ENCODE data around the gene NGLY1. TPM values are rescaled to one million over a fixed set of nuclear protein-coding genes. Genes with fewer than 3 reads are reported as not detected.

The NGLY1 gene
- total RNA-seq, 1 experiment from 2014 or later, result 29.4 TPM

DNA sequence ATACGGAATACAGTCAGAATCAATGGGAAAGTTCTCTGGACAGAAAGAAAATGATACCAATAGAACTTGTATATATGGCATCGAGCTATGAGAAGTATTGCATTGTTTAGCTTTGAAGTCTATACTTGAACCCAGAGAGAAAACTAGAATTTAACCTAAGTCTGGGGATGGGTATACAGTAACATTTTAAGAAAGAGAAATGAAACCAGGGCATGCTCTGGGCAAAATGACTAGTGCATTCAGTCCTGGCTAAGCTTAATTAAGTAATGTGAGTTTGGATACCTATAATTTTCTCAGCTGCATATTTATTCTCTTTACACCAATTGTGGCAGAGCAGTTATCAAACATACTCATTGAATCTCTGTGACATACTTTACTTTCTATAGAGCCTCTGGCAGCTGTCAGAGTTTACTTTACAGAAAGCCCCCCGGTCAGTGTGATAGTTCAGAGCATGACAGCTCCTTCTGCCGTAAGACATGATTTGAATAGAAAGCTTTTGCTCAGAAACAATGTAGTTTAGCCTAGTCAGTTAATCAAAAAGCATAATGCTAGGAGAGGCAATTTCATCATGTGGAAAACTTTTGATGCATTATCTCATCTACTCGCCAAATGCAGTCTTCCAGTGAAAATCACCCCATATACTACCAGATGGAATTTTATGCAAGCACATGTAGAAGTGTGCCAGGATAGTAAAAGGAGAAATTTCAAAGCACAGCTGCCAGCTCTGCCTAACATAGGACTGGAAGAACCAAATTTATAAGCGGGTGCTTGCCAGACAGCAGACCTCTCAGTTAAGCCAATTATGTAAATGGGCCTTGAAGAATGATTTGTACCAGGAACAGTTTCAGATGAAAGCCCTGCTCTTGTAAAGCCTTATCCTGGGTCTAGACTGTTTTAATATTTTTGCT, 47.4 kb upstream of the NGLY1 start:
- intact Hi-C loops (cut with micrococcal nuclease; ENCODE audit: unreplicated experiment), result loop anchor here (5.0 kb wide), 1 partner anchor 183 kb away; no protein-coding TSS in a partner anchor
- Histone ChIP-seq H4K20me1 (ENCODE audit: insufficient read depth) (no peaks in the 10 kb centered on the region), H3F3A (ENCODE audit: insufficient read depth, low read depth) (no peaks in the 10 kb centered on the region), H3K4me3 (no peak overlapping the region), H3K27ac (no peak overlapping the region), H3K79me2 (ENCODE audit: low read depth) (no peaks in the 10 kb centered on the region), H3K27me3 (ENCODE audit: insufficient read depth, low read depth) (no peaks in the 10 kb centered on the region), H3K9me2 (ENCODE audit: insufficient read depth) (no peaks in the 10 kb centered on the region), H3K9me3 (ENCODE audit: insufficient read depth, low read depth) (0 out of 2 replicates have a peak, but pooled peaks cover 3% of the 10 kb centered on the region), H3K36me3 (ENCODE audit: low read depth) (no peaks in the 10 kb centered on the region), H2AFZ (no peak overlapping the region), H3K4me1 (replicated peaks; ENCODE audit: insufficient read depth) (no peaks in the 10 kb centered on the region), H3K4me2 (no peak overlapping the region)
- ChIA-PET CTCF (no interaction called here), POLR2A (ENCODE audit: unreplicated experiment) (no interaction called here)
- BruUV-seq (replicated peaks), result no TSS peak
- no peak for TF ChIP-seq EZH2 (IDR thresholded peaks at IDR 0.05; ENCODE audit: low read depth)
- TF ChIP-seq CTCF (conservative IDR thresholded peaks at IDR 0.05), result no peak
- no peak for DNase-seq

DNA sequence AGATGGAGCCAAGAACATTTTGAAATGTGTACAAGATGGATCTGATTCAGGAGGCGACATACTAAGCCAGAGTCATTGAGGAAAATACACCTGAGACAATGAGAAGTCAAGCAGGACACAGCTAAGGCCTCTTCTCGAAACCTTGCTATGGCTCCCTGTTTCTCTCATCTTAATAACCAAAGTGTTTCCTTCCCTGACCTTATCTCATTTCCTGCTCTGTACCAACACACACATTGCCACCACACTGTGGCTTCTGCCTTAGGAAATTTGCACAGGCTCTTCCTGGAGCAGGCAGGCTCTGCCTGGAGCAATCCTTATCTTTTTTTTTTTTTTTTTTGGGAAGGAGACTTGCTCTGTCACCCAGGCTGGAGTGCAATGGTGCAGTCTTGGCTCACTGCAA, 43.3 kb upstream of the NGLY1 start:
- H4K20me1 ChIP-seq (ENCODE audit: insufficient read depth), result no peaks in the 10 kb centered on the region
- intact Hi-C loops (cut with micrococcal nuclease; ENCODE audit: unreplicated experiment), result no loop called here
- BruUV-seq (replicated peaks), result no TSS peak
- H3F3A ChIP-seq (ENCODE audit: insufficient read depth, low read depth), result no peaks in the 10 kb centered on the region
- H3K27me3 ChIP-seq (ENCODE audit: insufficient read depth, low read depth), result no peaks in the 10 kb centered on the region
- H3K27ac ChIP-seq, result no peak overlapping the region
- DNase-seq, result no peak
- H3K4me2 ChIP-seq, result no peak overlapping the region
- no peak overlapping the region for H3K4me3 ChIP-seq
- no peaks in the 10 kb centered on the region for H3K9me3 ChIP-seq (ENCODE audit: insufficient read depth, low read depth)
- ChIA-PET POLR2A (ENCODE audit: unreplicated experiment) (no interaction called here), CTCF (no interaction called here)
- H3K36me3 ChIP-seq (ENCODE audit: low read depth), result no peaks in the 10 kb centered on the region
- H3K4me1 ChIP-seq (replicated peaks; ENCODE audit: insufficient read depth), result no peaks in the 10 kb centered on the region
- H3K79me2 ChIP-seq (ENCODE audit: low read depth), result no peaks in the 10 kb centered on the region
- TF ChIP-seq EZH2 (IDR thresholded peaks at IDR 0.05; ENCODE audit: low read depth), result no peak
- TF ChIP-seq CTCF (conservative IDR thresholded peaks at IDR 0.05), result no peak
- H3K9me2 ChIP-seq (ENCODE audit: insufficient read depth), result no peaks in the 10 kb centered on the region
- no peak overlapping the region for H2AFZ ChIP-seq

DNA sequence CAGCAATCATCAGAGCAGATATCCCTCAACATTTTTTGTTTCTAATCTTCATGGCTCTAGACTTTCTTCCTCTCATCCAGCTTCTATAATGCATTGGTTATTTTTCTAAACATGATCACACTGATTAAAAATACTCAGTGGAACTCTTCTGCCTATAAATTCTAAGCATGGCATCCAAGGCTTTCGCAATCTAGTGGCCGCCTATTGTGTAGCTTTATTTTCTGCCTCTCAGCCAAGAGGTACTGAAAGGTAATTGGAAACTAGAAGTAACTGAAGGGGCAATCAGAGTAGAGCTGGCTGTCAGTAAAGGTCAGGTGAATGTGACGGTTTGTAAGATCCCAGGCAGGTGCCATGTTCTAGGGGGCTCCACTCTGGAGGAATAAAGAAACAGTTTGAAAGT, 40.1 kb upstream of the NGLY1 start:
- DNase-seq, result no peak
- CTCF ChIA-PET, result no interaction called here
- no peaks in the 10 kb centered on the region for H4K20me1 ChIP-seq (ENCODE audit: insufficient read depth)
- no peak overlapping the region for H3K4me2 ChIP-seq
- no peaks in the 10 kb centered on the region for H3K9me3 ChIP-seq (ENCODE audit: insufficient read depth, low read depth)
- BruUV-seq (replicated peaks), result no TSS peak
- POLR2A ChIA-PET (ENCODE audit: unreplicated experiment), result no interaction called here
- TF ChIP-seq EZH2 (IDR thresholded peaks at IDR 0.05; ENCODE audit: low read depth) (no peak), CTCF (conservative IDR thresholded peaks at IDR 0.05) (no peak)
- H3K9me2 ChIP-seq (ENCODE audit: insufficient read depth), result no peaks in the 10 kb centered on the region
- no peaks in the 10 kb centered on the region for H3F3A ChIP-seq (ENCODE audit: insufficient read depth, low read depth)
- no peaks in the 10 kb centered on the region for H3K79me2 ChIP-seq (ENCODE audit: low read depth)
- H3K27me3 ChIP-seq (ENCODE audit: insufficient read depth, low read depth), result no peaks in the 10 kb centered on the region
- no peak overlapping the region for H2AFZ ChIP-seq
- H3K36me3 ChIP-seq (ENCODE audit: low read depth), result no peaks in the 10 kb centered on the region
- no peak overlapping the region for H3K4me3 ChIP-seq
- no peak overlapping the region for H3K27ac ChIP-seq
- intact Hi-C loops (cut with micrococcal nuclease; ENCODE audit: unreplicated experiment), result no loop called here
- H3K4me1 ChIP-seq (replicated peaks; ENCODE audit: insufficient read depth), result no peaks in the 10 kb centered on the region
